ENCODE results near the gene ZAP70. TPM values are rescaled to one million over a fixed set of nuclear protein-coding genes. Genes with fewer than 3 reads are reported as not detected.

ZAP70 gene
- total RNA-seq, 1 experiment from 2014 or later = not detected

- no peak overlapping the region for H3K27ac Mint-ChIP-seq (ENCODE audit: unreplicated experiment)
- intact Hi-C loops (cut with micrococcal nuclease; ENCODE audit: unreplicated experiment) = no loop called here
- CTCF ChIA-PET = interaction anchor here (0.9 kb wide), 1 partner anchor 89 kb away, joined by 3 read pairs; no protein-coding TSS in a partner anchor
- H3K36me3 Mint-ChIP-seq (ENCODE audit: insufficient read depth, unreplicated experiment) = no peaks in the 10 kb centered on the region
- no peaks in the 10 kb centered on the region for H3K9me3 Mint-ChIP-seq (ENCODE audit: low read depth, unreplicated experiment)
- H3K4me1 Mint-ChIP-seq (ENCODE audit: low read depth, unreplicated experiment) = no peaks in the 10 kb centered on the region
- H3K27me3 Mint-ChIP-seq (ENCODE audit: unreplicated experiment) = peaks cover 46% of the 10 kb centered on the region
- no TSS peak for BruUV-seq (replicated peaks)
- no peak for DNase-seq
- H3K4me3 Mint-ChIP-seq (ENCODE audit: low read depth, unreplicated experiment) = no peak overlapping the region
- no peak for TF ChIP-seq CTCF (IDR thresholded peaks at IDR 0.05; ENCODE audit: unreplicated experiment)
Observed at GRCh38 chr2:97720746-97721145, 7.4 kb downstream of the ZAP70 start.

GRCh38 chr2:97722227-97722626, 8.9 kb downstream of the ZAP70 start:
- DNase-seq = no peak
- Mint-ChIP-seq H3K36me3 (ENCODE audit: insufficient read depth, unreplicated experiment) (no peaks in the 10 kb centered on the region), H3K27ac (ENCODE audit: unreplicated experiment) (no peak overlapping the region), H3K4me3 (ENCODE audit: low read depth, unreplicated experiment) (no peak overlapping the region), H3K9me3 (ENCODE audit: low read depth, unreplicated experiment) (no peaks in the 10 kb centered on the region), H3K4me1 (ENCODE audit: low read depth, unreplicated experiment) (no peaks in the 10 kb centered on the region), H3K27me3 (ENCODE audit: unreplicated experiment) (peaks cover 37% of the 10 kb centered on the region)
- intact Hi-C loops (cut with micrococcal nuclease; ENCODE audit: unreplicated experiment) = no loop called here
- TF ChIP-seq CTCF (IDR thresholded peaks at IDR 0.05; ENCODE audit: unreplicated experiment) = no peak
- BruUV-seq (replicated peaks) = no TSS peak
- CTCF ChIA-PET = no interaction called here

GRCh38 chr2:97723156-97724072, 10.0 kb downstream of the ZAP70 start:
- CTCF ChIA-PET = no interaction called here
- peaks cover 8% of the 10 kb centered on the region for H3K4me1 Mint-ChIP-seq (ENCODE audit: low read depth, unreplicated experiment)
- peaks cover 37% of the 10 kb centered on the region for H3K27me3 Mint-ChIP-seq (ENCODE audit: unreplicated experiment)
- no peak overlapping the region for H3K4me3 Mint-ChIP-seq (ENCODE audit: low read depth, unreplicated experiment)
- no peak for DNase-seq
- BruUV-seq (replicated peaks) = no TSS peak
- TF ChIP-seq CTCF (IDR thresholded peaks at IDR 0.05; ENCODE audit: unreplicated experiment) = no peak
- H3K9me3 Mint-ChIP-seq (ENCODE audit: low read depth, unreplicated experiment) = no peaks in the 10 kb centered on the region
- intact Hi-C loops (cut with micrococcal nuclease; ENCODE audit: unreplicated experiment) = no loop called here
- no peak overlapping the region for H3K27ac Mint-ChIP-seq (ENCODE audit: unreplicated experiment)
- no peaks in the 10 kb centered on the region for H3K36me3 Mint-ChIP-seq (ENCODE audit: insufficient read depth, unreplicated experiment)

- no peaks in the 10 kb centered on the region for H3K9me3 Mint-ChIP-seq (ENCODE audit: low read depth, unreplicated experiment)
- H3K4me1 Mint-ChIP-seq (ENCODE audit: low read depth, unreplicated experiment) = peaks cover 8% of the 10 kb centered on the region
- CTCF ChIA-PET = no interaction called here
- intact Hi-C loops (cut with micrococcal nuclease; ENCODE audit: unreplicated experiment) = no loop called here
- H3K27ac Mint-ChIP-seq (ENCODE audit: unreplicated experiment) = no peak overlapping the region
- no peak overlapping the region for H3K4me3 Mint-ChIP-seq (ENCODE audit: low read depth, unreplicated experiment)
- no peak for TF ChIP-seq CTCF (IDR thresholded peaks at IDR 0.05; ENCODE audit: unreplicated experiment)
- peaks cover 33% of the 10 kb centered on the region for H3K27me3 Mint-ChIP-seq (ENCODE audit: unreplicated experiment)
- H3K36me3 Mint-ChIP-seq (ENCODE audit: insufficient read depth, unreplicated experiment) = no peaks in the 10 kb centered on the region
- no TSS peak for BruUV-seq (replicated peaks)
- DNase-seq = no peak
Observed at GRCh38 chr2:97724073-97724410, 10.7 kb downstream of the ZAP70 start.

Data from Calu3 (cell line).